Naive B cell (primary cell): Measurements from ENCODE around the gene CTBP1. TPM values are rescaled to one million over a fixed set of nuclear protein-coding genes. Genes with fewer than 3 reads are reported as not detected.

Experiments used
- ATAC-seq, 2 donors: fragments of 150-1000 bp; cut with Tn5 transposase; 2 replicates each; pipeline ENCODE4 v1.10.0; 2021; ENCODE audit warnings: low read depth in 2 of 2, mild to moderate bottlenecking in 2 of 2, moderate library complexity in 2 of 2
- DNase-seq: peaks from one replicate; pipeline ENCODE4 v3.0.0; 2022
- H3K27ac Mint-ChIP-seq, 6 donors: one replicate each; pipeline ENCODE4 v1.8.0; 2020 to 2022; ENCODE audit warnings: mild to moderate bottlenecking in 6 of 6, mixed read lengths in 6 of 6, moderate library complexity in 5 of 6, inconsistent platforms in 2 of 6
- H3K27me3 Mint-ChIP-seq, 3 donors: one replicate each; pipeline ENCODE4 v1.8.0; 2021 to 2022; ENCODE audit warnings: mixed read lengths in 3 of 3, mild to moderate bottlenecking in 1 of 3
- H3K36me3 Mint-ChIP-seq, 2 donors: one replicate each; pipeline ENCODE4 v1.8.0; 2020 to 2022; ENCODE audit warnings: mixed read lengths in 2 of 2, inconsistent platforms in 1 of 2, mild to moderate bottlenecking in 1 of 2
- H3K4me1 Mint-ChIP-seq, 3 donors: one replicate each; pipeline ENCODE4 v1.8.0; 2020 to 2022; ENCODE audit warnings: mixed read lengths in 3 of 3, inconsistent platforms in 1 of 3, mild to moderate bottlenecking in 1 of 3, moderate library complexity in 1 of 3
- H3K4me3 Mint-ChIP-seq, 8 donors: one replicate each; pipeline ENCODE4 v1.8.0; 2020 to 2022; ENCODE audit warnings: mild to moderate bottlenecking in 8 of 8, mixed read lengths in 8 of 8, moderate library complexity in 8 of 8, inconsistent platforms in 2 of 8
- H3K9me3 Mint-ChIP-seq, 7 donors: one replicate each; pipeline ENCODE4 v1.8.0; 2020 to 2022; ENCODE audit warnings: mixed read lengths in 7 of 7, mild to moderate bottlenecking in 5 of 7, inconsistent platforms in 2 of 7, moderate library complexity in 1 of 7
- polyA plus RNA-seq, 6 donors: library from polyadenylated mRNA; unstranded; fragments of 300-500 nt; fragmentation: Illumina TruSeq; gene quantifications; one replicate each; pipeline ENCODE4 v1.2.3, GENCODE V29; 2021; ENCODE audit warnings: low read depth in 6 of 6

The CTBP1 gene
- polyA plus RNA-seq, 6 donors from 2014 or later = 46.4 to 98.8 (median 79.8) TPM

DNA sequence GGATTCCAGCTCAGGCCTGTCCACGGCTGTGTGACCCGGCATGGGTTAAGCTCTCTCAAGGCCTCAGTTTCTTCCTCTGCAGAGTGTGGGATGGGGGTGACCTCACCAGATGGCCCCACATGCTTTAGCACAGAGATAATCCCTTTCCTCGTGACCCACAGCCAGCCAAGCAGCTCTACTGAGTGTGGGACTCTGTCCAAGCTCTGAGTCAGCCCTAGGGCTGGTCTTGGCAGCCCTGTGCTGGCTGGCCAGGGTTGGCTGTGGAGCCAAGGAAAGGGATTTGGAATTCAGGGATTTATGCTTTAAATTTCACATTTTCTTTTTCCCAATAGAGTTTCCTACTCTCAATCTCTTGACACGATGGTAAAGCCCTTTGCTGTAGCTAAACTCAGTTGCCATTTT lies 56.8 kb downstream of the CTBP1 start:
- Mint-ChIP-seq H3K9me3 (peaks cover 0 to 2% (median 0%) of the 10 kb centered on the region in 7 donors), H3K27ac (no peak overlapping the region), H3K27me3 (no peaks in the 10 kb centered on the region), H3K4me1 (peaks cover 3 to 7% (median 3%) of the 10 kb centered on the region in 3 donors), H3K4me3 (no peak overlapping the region), H3K36me3 (no peaks in the 10 kb centered on the region)
- ATAC-seq (no peak), DNase-seq (no peak)

- Mint-ChIP-seq H3K4me3 (no peak overlapping the region), H3K36me3 (no peaks in the 10 kb centered on the region), H3K27ac (no peak overlapping the region), H3K9me3 (peaks cover 0 to 2% (median 0%) of the 10 kb centered on the region in 7 donors), H3K27me3 (no peaks in the 10 kb centered on the region), H3K4me1 (peaks cover 4 to 12% (median 6%) of the 10 kb centered on the region in 3 donors)
- no peak for DNase-seq
- no peak for ATAC-seq
These were observed 57.3 kb downstream of the CTBP1 start for GRCh38 chr4:1191621-1192020.

GRCh38 chr4:1187182-1187581 lies 61.7 kb downstream of the CTBP1 start:
- DNase-seq (peak; percentile 42), ATAC-seq (peak; percentile 84 to 89)
- H3K4me1 Mint-ChIP-seq = peaks cover 14 to 47% (median 17%) of the 10 kb centered on the region in 3 donors
- H3K27me3 Mint-ChIP-seq = no peaks in the 10 kb centered on the region
- H3K27ac Mint-ChIP-seq = no peak overlapping the region
- H3K9me3 Mint-ChIP-seq = peaks cover 0 to 4% (median 2%) of the 10 kb centered on the region in 7 donors
- H3K4me3 Mint-ChIP-seq = no peak overlapping the region
- no peaks in the 10 kb centered on the region for H3K36me3 Mint-ChIP-seq

DNA sequence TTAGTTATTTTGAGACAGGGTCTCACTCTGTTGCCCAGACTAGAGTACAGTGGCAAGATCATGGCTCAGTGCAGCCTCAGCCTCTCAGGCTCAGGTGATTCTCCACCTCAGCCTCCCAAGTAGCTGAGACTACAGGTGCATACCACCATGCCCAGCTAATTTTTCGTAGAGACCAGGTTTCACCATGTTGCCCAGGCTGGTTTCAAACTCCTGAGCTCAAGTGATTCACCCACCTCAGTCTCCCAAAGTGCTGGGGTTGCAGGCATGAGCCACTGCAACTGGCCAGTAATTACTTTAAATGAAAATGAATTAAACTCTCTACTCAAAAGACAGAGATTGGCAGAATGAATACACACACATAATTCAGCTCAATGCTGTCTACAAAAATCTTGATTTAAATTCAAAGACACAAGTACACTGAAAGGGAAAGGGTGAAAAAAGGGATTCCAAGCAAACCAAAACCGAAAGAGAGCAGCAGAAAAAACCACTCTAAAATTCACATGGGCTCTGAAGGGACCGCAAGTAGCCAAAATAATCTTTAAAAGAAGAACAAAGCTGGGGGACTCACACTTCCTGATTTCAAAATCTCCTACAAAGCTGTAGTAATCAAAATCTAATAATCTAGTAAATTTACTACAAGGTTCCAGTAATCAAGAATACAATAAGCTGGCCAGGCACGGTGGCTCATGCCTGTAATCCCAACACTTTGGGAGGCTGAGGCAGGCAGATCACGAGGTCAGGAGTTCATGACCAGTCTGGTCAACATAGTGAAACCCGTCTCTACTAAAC lies 64.8 kb downstream of the CTBP1 start:
- Mint-ChIP-seq H3K27ac (peak overlapping the region; percentile 16 to 77 (median 52)), H3K4me3 (peak overlapping the region; percentile 42 to 87 (median 74)), H3K4me1 (peaks cover 14 to 47% (median 17%) of the 10 kb centered on the region in 3 donors), H3K27me3 (no peaks in the 10 kb centered on the region), H3K9me3 (peaks cover 8 to 19% (median 15%) of the 10 kb centered on the region in 7 donors), H3K36me3 (peaks cover 11 to 16% of the 10 kb centered on the region in 2 donors)
- ATAC-seq (peak; percentile 76 to 80), DNase-seq (peak; percentile 61)

DNA sequence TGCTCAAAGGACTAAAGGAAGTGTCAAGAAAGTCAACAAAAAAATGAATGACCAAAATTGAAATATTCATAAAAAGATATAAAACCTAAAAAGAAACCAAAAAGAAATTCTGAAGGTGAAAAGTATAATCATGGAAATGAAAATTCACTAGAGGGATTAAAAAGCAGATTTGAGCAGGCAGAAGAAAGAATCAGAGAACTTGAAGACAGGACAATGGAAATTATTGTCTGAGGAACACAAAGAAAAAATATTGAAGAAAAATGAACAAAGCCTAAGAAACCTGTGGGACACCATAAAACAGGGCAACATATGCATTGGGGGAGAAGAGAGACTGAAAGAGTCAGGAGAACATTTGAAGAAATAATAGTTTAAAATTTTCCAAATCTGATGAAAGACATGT lies 66.6 kb downstream of the CTBP1 start:
- DNase-seq = no peak
- peak overlapping the region in 4 of 8 donors; percentile 39 to 66 (median 61) for H3K4me3 Mint-ChIP-seq

DNA sequence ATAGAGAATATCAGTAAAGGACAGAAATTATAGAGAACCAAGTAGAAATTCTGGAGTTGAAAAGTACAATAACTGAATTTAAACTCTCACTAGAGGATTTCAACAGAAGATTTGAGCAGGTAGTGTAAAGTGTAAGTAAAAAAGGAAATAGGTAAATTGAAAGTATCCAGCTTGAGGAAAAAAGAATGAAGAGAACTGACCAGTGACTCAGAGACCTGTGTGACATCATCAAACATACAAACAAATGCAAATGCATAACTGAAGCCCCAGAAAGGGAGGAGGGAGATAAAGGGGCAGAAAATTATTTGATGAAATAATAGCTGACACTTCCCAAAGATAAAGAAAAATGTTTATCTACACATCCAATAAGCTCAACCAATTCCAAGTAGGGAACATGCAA lies 68.3 kb downstream of the CTBP1 start:
- Mint-ChIP-seq H3K9me3 (peaks cover 8 to 19% (median 15%) of the 10 kb centered on the region in 7 donors), H3K4me1 (peaks cover 8 to 33% (median 18%) of the 10 kb centered on the region in 3 donors), H3K4me3 (no peak overlapping the region), H3K36me3 (peaks cover 11 to 16% of the 10 kb centered on the region in 2 donors), H3K27ac (peak overlapping the region in 1 of 6 donors; percentile 3), H3K27me3 (peaks cover 0 to 6% (median 0%) of the 10 kb centered on the region in 3 donors)
- ATAC-seq (no peak), DNase-seq (no peak)

More for the DNA sequence above, 66.6 kb downstream of the CTBP1 start:
- ATAC-seq = no peak
- peak overlapping the region in 1 of 6 donors; percentile 10 for H3K27ac Mint-ChIP-seq
- peaks cover 8 to 19% (median 15%) of the 10 kb centered on the region in 7 donors for H3K9me3 Mint-ChIP-seq
- no peaks in the 10 kb centered on the region for H3K27me3 Mint-ChIP-seq
- peaks cover 11 to 16% of the 10 kb centered on the region in 2 donors for H3K36me3 Mint-ChIP-seq
- H3K4me1 Mint-ChIP-seq = peaks cover 14 to 43% (median 17%) of the 10 kb centered on the region in 3 donors

- ATAC-seq (no peak), DNase-seq (no peak)
- Mint-ChIP-seq H3K27ac (no peak overlapping the region), H3K9me3 (peaks cover 8 to 19% (median 15%) of the 10 kb centered on the region in 7 donors), H3K27me3 (peaks cover 0 to 6% (median 0%) of the 10 kb centered on the region in 3 donors), H3K4me1 (peaks cover 8 to 29% (median 18%) of the 10 kb centered on the region in 3 donors), H3K36me3 (peaks cover 11 to 16% of the 10 kb centered on the region in 2 donors), H3K4me3 (no peak overlapping the region)
These were observed 69.0 kb downstream of the CTBP1 start for GRCh38 chr4:1179976-1180375.

GRCh38 chr4:1179089-1179441 lies 69.9 kb downstream of the CTBP1 start:
- peaks cover 0 to 6% (median 0%) of the 10 kb centered on the region in 3 donors for H3K27me3 Mint-ChIP-seq
- H3K4me3 Mint-ChIP-seq = no peak overlapping the region
- H3K9me3 Mint-ChIP-seq = peaks cover 8 to 19% (median 15%) of the 10 kb centered on the region in 7 donors
- peaks cover under 1 to 20% (median 14%) of the 10 kb centered on the region in 3 donors for H3K4me1 Mint-ChIP-seq
- peaks cover 11 to 16% of the 10 kb centered on the region in 2 donors for H3K36me3 Mint-ChIP-seq
- ATAC-seq (no peak), DNase-seq (no peak)
- H3K27ac Mint-ChIP-seq = no peak overlapping the region

- peaks cover 0 to 14% (median 11%) of the 10 kb centered on the region in 3 donors for H3K4me1 Mint-ChIP-seq
- ATAC-seq (no peak), DNase-seq (no peak)
- H3K36me3 Mint-ChIP-seq = peaks cover 11 to 16% of the 10 kb centered on the region in 2 donors
- no peak overlapping the region for H3K4me3 Mint-ChIP-seq
- no peak overlapping the region for H3K27ac Mint-ChIP-seq
- peaks cover 0 to 6% (median 0%) of the 10 kb centered on the region in 3 donors for H3K27me3 Mint-ChIP-seq
- peaks cover 8 to 19% (median 15%) of the 10 kb centered on the region in 7 donors for H3K9me3 Mint-ChIP-seq
These were observed 70.4 kb downstream of the CTBP1 start for GRCh38 chr4:1178300-1179088.

GRCh38 chr4:1177274-1178141 lies 71.4 kb downstream of the CTBP1 start:
- no peak for ATAC-seq
- peaks cover 11 to 16% of the 10 kb centered on the region in 2 donors for H3K36me3 Mint-ChIP-seq
- H3K27me3 Mint-ChIP-seq = peaks cover 0 to 6% (median 5%) of the 10 kb centered on the region in 3 donors
- DNase-seq = no peak
- peak overlapping the region in 1 of 6 donors; percentile 72 for H3K27ac Mint-ChIP-seq
- no peak overlapping the region for H3K4me3 Mint-ChIP-seq
- peaks cover 0 to 9% (median 4%) of the 10 kb centered on the region in 3 donors for H3K4me1 Mint-ChIP-seq
- H3K9me3 Mint-ChIP-seq = peaks cover 7 to 19% (median 14%) of the 10 kb centered on the region in 7 donors

DNA sequence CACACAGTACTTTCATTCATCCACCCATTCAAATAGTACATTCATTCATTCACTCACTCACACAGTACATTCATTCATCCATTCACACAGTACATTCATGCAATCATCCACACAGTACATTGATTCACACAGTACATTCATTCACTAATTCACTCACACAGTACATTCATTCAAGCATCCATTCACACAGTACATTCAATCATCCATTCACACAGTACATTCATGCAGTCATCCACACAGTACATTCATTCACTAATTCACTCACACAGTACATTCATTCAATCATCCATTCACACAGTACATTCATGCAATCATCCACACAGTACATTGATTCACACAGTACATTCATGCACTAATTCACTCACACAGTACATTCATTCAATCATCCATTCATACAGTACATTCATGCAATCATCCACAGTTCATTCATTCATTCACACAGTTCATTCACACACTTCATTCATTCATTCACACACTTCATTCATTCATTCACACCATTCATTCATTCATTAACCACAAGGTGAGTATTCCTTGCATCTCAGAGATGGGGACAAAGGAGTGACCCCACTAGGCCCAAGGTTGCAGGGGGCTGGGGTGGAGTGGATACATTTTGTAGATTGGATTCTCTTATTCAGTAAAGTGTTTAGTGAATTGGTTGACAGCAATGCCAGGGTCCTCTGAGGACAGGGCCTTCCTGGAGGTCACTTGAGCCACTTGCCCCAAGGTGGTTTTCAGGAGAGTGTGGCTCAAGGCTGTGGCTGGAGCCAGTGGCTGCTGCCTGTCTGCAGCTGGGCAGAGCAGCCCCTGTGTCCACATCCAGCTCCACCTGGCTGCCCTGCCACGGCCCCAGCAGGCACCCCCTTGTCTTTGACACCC lies 72.3 kb downstream of the CTBP1 start:
- Mint-ChIP-seq H3K9me3 (peaks cover 6 to 17% (median 12%) of the 10 kb centered on the region in 7 donors), H3K4me1 (peaks cover 1 to 6% (median 2%) of the 10 kb centered on the region in 3 donors), H3K27me3 (peaks cover under 1 to 8% (median 6%) of the 10 kb centered on the region in 3 donors), H3K4me3 (peak overlapping the region in 1 of 8 donors; percentile 5), H3K27ac (peak overlapping the region in 1 of 6 donors; percentile 4), H3K36me3 (peaks cover 11 to 16% of the 10 kb centered on the region in 2 donors)
- ATAC-seq = no peak
- DNase-seq = no peak
